GM23338 (cell line): Measurements from ENCODE around the gene MSRB1. TPM values are rescaled to one million over a fixed set of nuclear protein-coding genes. Genes with fewer than 3 reads are reported as not detected.

ENCODE experiments used
- ATAC-seq: fragments of 200-7000 bp; cut with Tn5 transposase; 3 replicates; pipeline ENCODE4 v1.9.1; 2020
- DNase-seq: peaks from one replicate; pipeline ENCODE4 v3.0.0-alpha.2; 2015; ENCODE audit warnings: low spot score
- H2AFZ ChIP-seq: fragments of 200-600 bp; sonication (generic); 2 replicates; pipeline ENCODE4 v1.8.0; 2016; ENCODE audit warnings: antibody characterized with exemption, mild to moderate bottlenecking, moderate library complexity
- H3F3A ChIP-seq: fragments of 200-600 bp; sonication (generic); replicated peaks from 2 replicates; pipeline ENCODE4 v1.8.0; 2017; ENCODE audit warnings: antibody characterized with exemption, mixed run types, low read depth
- H3K27ac ChIP-seq: fragments of 200-600 bp; sonication (generic); 2 replicates; pipeline ENCODE4 v1.6.1; 2016; ENCODE audit warnings: low read depth
- H3K27me3 ChIP-seq: fragments of 200-600 bp; sonication (generic); 2 replicates; pipeline ENCODE4 v1.8.0; 2016; ENCODE audit warnings: mild to moderate bottlenecking, mixed run types, moderate library complexity; ENCODE audit not compliant: insufficient read depth
- H3K36me3 ChIP-seq: fragments of 200-600 bp; sonication (generic); 2 replicates; pipeline ENCODE4 v1.8.0; 2016; ENCODE audit warnings: mild to moderate bottlenecking; ENCODE audit not compliant: insufficient read depth
- H3K4me1 ChIP-seq: fragments of 200-600 bp; sonication (generic); 2 replicates; pipeline ENCODE4 v1.8.0; 2016; ENCODE audit warnings: mild to moderate bottlenecking, moderate library complexity; ENCODE audit not compliant: insufficient read depth
- H3K4me2 ChIP-seq: fragments of 200-600 bp; sonication (generic); 2 replicates; pipeline ENCODE4 v1.7.1; 2017; ENCODE audit warnings: mixed run types
- H3K4me3 ChIP-seq: fragments of 200-600 bp; sonication (generic); 2 replicates; pipeline ENCODE4 v1.6.1; 2016; ENCODE audit warnings: mixed run types
- H3K79me2 ChIP-seq: fragments of 200-600 bp; sonication (generic); replicated peaks from 2 replicates; pipeline ENCODE4 v1.8.0; 2017; ENCODE audit warnings: mild to moderate bottlenecking; ENCODE audit not compliant: insufficient read depth
- H3K9me2 ChIP-seq: fragments of 200-600 bp; sonication (generic); 2 replicates; pipeline ENCODE4 v1.8.0; 2017; ENCODE audit not compliant: insufficient read depth
- H4K20me1 ChIP-seq: fragments of 200-600 bp; sonication (generic); replicated peaks from 2 replicates; pipeline ENCODE4 v1.8.0; 2017; ENCODE audit warnings: mild to moderate bottlenecking; ENCODE audit not compliant: insufficient read depth
- H3K27ac Mint-ChIP-seq: 2 replicates; pipeline ENCODE4 v1.8.0; 2020; ENCODE audit warnings: inconsistent platforms, mild to moderate bottlenecking, moderate library complexity, mixed read lengths
- H3K27me3 Mint-ChIP-seq: 3 replicates; pipeline ENCODE4 v1.8.0; 2022; ENCODE audit warnings: low read depth, mild to moderate bottlenecking, moderate library complexity, mixed read lengths, inconsistent platforms; ENCODE audit not compliant: insufficient read depth, poor library complexity
- H3K36me3 Mint-ChIP-seq: 3 replicates; pipeline ENCODE4 v1.8.0; 2021; ENCODE audit warnings: low read depth, mild to moderate bottlenecking, inconsistent platforms, moderate library complexity, mixed read lengths
- H3K4me1 Mint-ChIP-seq: 3 replicates; pipeline ENCODE4 v1.8.0; 2020; ENCODE audit warnings: mild to moderate bottlenecking, inconsistent platforms, mixed read lengths
- H3K4me3 Mint-ChIP-seq: 3 replicates; pipeline ENCODE4 v1.8.0; 2021; ENCODE audit warnings: moderate library complexity, mild to moderate bottlenecking, inconsistent platforms, mixed read lengths
- H3K9me3 Mint-ChIP-seq: 3 replicates; pipeline ENCODE4 v1.8.0; 2020; ENCODE audit warnings: moderate library complexity, mild to moderate bottlenecking, inconsistent platforms, mixed read lengths
- CREB1 ChIP-seq: fragments of 250-450 bp; sonication (Bioruptor Pico); IDR thresholded peaks from 2 replicates; pipeline ENCODE4 v1.5.0; 2020; ENCODE audit warnings: low read depth, mild to moderate bottlenecking, moderate library complexity
- JUNB ChIP-seq: IDR thresholded peaks from one replicate; pipeline ENCODE4 v1.6.1; 2016; ENCODE audit warnings: antibody characterized with exemption; ENCODE audit not compliant: unreplicated experiment
- NANOG ChIP-seq: IDR thresholded peaks from 2 replicates; pipeline ENCODE4 v1.6.1; 2016; ENCODE audit warnings: antibody characterized with exemption, borderline replicate concordance
- ZNF331 ChIP-seq: fragments of 250-450 bp; sonication (Bioruptor Pico); IDR thresholded peaks from 2 replicates; pipeline ENCODE4 v1.5.0; 2020; ENCODE audit warnings: low read depth, mild to moderate bottlenecking, moderate library complexity
- ZNF462 ChIP-seq: fragments of 250-450 bp; sonication (Bioruptor Pico); IDR thresholded peaks from 2 replicates; pipeline ENCODE4 v1.5.0; 2020; ENCODE audit warnings: mild to moderate bottlenecking, moderate library complexity
- polyA plus RNA-seq: library from polyadenylated mRNA; unstranded; fragments of >200 nt; fragmentation: Nextera tagmentation; extraction: Ambion mirVana; gene quantifications from 2 replicates; pipeline ENCODE4 v1.2.1, GENCODE V29; 2016
- total RNA-seq: library from RNA; depleted of rRNA; stranded (reverse); fragments of >200 nt; shearing (Covaris generic); gene quantifications from 2 replicates; pipeline ENCODE4 v1.2.3, GENCODE V29; 2014
- TF ChIP-seq, protein P1 (sequence below): IDR thresholded peaks from 2 replicates; pipeline ENCODE4 v1.6.1; 2016; ENCODE audit warnings: antibody characterized with exemption

The MSRB1 gene
- total and polyA plus RNA-seq, 2 experiments from 2014 or later: 30.4 to 31.3 TPM

DNA sequence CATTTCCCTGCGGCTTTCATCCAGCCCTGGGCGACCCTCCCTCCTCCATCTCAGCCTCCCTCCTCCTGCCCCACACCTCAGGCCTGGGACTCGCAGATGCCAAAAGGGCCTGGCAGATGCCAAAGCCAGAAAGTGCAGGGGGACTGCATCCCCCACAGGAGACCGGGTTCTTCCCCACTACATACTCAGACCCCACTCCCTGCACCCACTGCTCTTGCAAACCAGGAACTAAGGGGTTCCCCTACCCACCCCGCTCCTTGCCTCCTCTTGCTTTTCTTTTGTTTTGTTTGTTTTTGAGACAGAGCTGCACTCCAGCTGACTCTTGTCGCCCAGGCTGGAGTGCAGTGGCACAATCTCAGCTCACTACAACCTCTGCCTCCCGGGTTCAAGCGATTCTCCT is 28.0 kb downstream of the MSRB1 start (continued):
- TF ChIP-seq ZNF462 (CRISPR knock-in tag) (no peak), NANOG (no peak)

- no peaks in the 10 kb centered on the region for H3F3A ChIP-seq
- H3K4me2 ChIP-seq: no peak overlapping the region
- no peaks in the 10 kb centered on the region for H3K36me3 ChIP-seq
- no peaks in the 10 kb centered on the region for H3K79me2 ChIP-seq
- DNase-seq (no peak), ATAC-seq (no peak)
- no peaks in the 10 kb centered on the region for H3K9me2 ChIP-seq
- H3K27me3 Mint-ChIP-seq: peaks cover 46% of the 10 kb centered on the region
- peaks cover 20% of the 10 kb centered on the region for H3K4me1 Mint-ChIP-seq
- H4K20me1 ChIP-seq: no peaks in the 10 kb centered on the region
- peaks cover 18% of the 10 kb centered on the region; the same call in 1 of the 2 replicates for H3K4me1 ChIP-seq
- 0 out of 2 replicates have a peak overlapping the region, but pooled peaks have one; percentile 66 for H2AFZ ChIP-seq
- no peak overlapping the region for H3K27ac ChIP-seq
- H3K27me3 ChIP-seq: peaks cover 38% of the 10 kb centered on the region
- peak overlapping the region; percentile 14; the same call in 1 of the 3 replicates for H3K4me3 Mint-ChIP-seq
- no peaks in the 10 kb centered on the region for H3K36me3 Mint-ChIP-seq
- TF ChIP-seq ZNF462 (CRISPR knock-in tag): no peak
- TF ChIP-seq ZNF331 (CRISPR knock-in tag): no peak
- no peak for TF ChIP-seq CREB1 (CRISPR knock-in tag)
- TF ChIP-seq JUNB: no peak
- TF ChIP-seq, protein P1, sequence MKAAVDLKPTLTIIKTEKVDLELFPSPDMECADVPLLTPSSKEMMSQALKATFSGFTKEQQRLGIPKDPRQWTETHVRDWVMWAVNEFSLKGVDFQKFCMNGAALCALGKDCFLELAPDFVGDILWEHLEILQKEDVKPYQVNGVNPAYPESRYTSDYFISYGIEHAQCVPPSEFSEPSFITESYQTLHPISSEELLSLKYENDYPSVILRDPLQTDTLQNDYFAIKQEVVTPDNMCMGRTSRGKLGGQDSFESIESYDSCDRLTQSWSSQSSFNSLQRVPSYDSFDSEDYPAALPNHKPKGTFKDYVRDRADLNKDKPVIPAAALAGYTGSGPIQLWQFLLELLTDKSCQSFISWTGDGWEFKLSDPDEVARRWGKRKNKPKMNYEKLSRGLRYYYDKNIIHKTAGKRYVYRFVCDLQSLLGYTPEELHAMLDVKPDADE: no peak
- no peak for TF ChIP-seq NANOG
- H3K9me3 Mint-ChIP-seq: no peaks in the 10 kb centered on the region
- H3K4me3 ChIP-seq: no peak overlapping the region
- no peak overlapping the region for H3K27ac Mint-ChIP-seq
Observed at GRCh38 chr16:1914084-1914608, 28.9 kb downstream of the MSRB1 start.
